Astrocyte (in vitro differentiated cells and primary cell): ENCODE measurements around the gene CENPA.

Experiments used
- CTCF ChIP-seq: IDR thresholded peaks from 2 replicates; pipeline ENCODE4 v1.5.1; 2011; ENCODE audit warnings: low read depth, mild to moderate bottlenecking, inconsistent platforms, low read length, moderate library complexity; ENCODE audit not compliant: insufficient read depth
- EZH2 ChIP-seq: IDR thresholded peaks from 2 replicates; pipeline ENCODE4 v1.6.1; 2012; ENCODE audit warnings: mild to moderate bottlenecking, low read length, inconsistent platforms; ENCODE audit not compliant: insufficient read depth

DNA sequence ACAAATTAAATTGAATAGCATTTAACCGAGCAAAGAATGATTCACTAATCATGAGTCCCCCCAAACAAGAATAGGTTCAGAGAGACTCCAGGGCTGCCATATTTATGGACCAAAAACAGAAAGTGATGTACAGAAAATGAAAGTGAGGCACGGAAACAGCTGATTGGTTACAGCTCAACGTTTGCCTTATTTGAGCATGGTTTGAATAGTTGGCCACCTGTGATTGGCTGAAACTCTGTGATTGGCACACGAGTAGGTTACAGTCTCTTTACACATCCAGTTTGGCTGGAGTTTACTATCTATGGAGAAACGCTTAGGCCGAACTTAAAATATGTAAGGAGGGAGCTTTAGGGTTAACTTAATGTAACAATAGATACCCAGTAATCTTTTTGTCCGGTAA, 35.1 kb downstream of the CENPA start:
- TF ChIP-seq EZH2, result no peak
- TF ChIP-seq CTCF, result no peak
